ENCODE data around the gene AJUBA. TPM values are rescaled to one million over a fixed set of nuclear protein-coding genes. Genes with fewer than 3 reads are reported as not detected.

AJUBA gene
- total and polyA plus RNA-seq, 2 of the 8 experiments (the other 6 are each of a cell fraction or from before 2014, with no cell fraction given) = 33.1 to 46.0 TPM

GRCh38 chr14:22996768-22997654, 14.7 kb upstream of the AJUBA start:
- 76% methylated on average over 11 of the region's 11 CpGs; no CpG with 5 or more reads in 1 of the 2 experiments for WGBS, 2 experiments (ENCODE audit: extremely low coverage in 1 of 2, insufficient coverage in 1 of 2, insufficient read length in 1 of 2, insufficient replicate concordance in 2 of 2, low coverage in 1 of 2, low lambda C conversion rate in 2 of 2, missing lambda C conversion rate in 1 of 2)
- POLR2A ChIA-PET (ENCODE audit: partially characterized antibody) = interaction anchor here (1.0 to 12.2 kb wide), 6 partner anchors 11 to 63 kb away, joined by 3 to 133 read pairs (median 22); partner anchors contain the start of genes AJUBA, CDH24 and PSMB5
- DNase-seq (ENCODE audit: low read depth in 1 of 2, low spot score in 2 of 2) (no peak), FAIRE-seq (no peak)
- H4K91ac ChIP-seq (replicated peaks; ENCODE audit: insufficient read length, low read length) = no peak overlapping the region
- no peak overlapping the region for H2BK5ac ChIP-seq (ENCODE audit: low read depth, low read length)
- H3K23ac ChIP-seq (ENCODE audit: insufficient read length) = no peak overlapping the region
- H3K79me2 ChIP-seq (ENCODE audit: control insufficient read depth in 1 of 2, insufficient read depth in 2 of 2, low read length in 2 of 2) = no peaks in the 10 kb centered on the region
- H3K14ac ChIP-seq (ENCODE audit: insufficient read length) = no peak overlapping the region
- no peak overlapping the region for H2BK20ac ChIP-seq (ENCODE audit: low read length)
- no peak overlapping the region for H4K5ac ChIP-seq (ENCODE audit: insufficient read length, low read depth, low read length)
- no peaks in the 10 kb centered on the region; the same call in 1 of the 2 replicates for H3K23me2 ChIP-seq (ENCODE audit: low read depth, low read length)
- no peak overlapping the region for H3K4me2 ChIP-seq (ENCODE audit: insufficient read depth in 1 of 2, low read depth in 2 of 2, low read length in 2 of 2)
- no peak overlapping the region for H3K9ac ChIP-seq (replicated peaks in 1 of 4; ENCODE audit: extremely low read depth in 1 of 4, low read depth in 3 of 4, low read length in 3 of 4)
- H2BK12ac ChIP-seq (ENCODE audit: low read depth, low read length) = no peak overlapping the region
- no peak overlapping the region for H3K4ac ChIP-seq (replicated peaks; ENCODE audit: insufficient read length, low read depth, low read length)
- H2BK15ac ChIP-seq (ENCODE audit: low read length) = no peak overlapping the region
- H3K36me3 ChIP-seq (ENCODE audit: control insufficient read depth in 2 of 4, insufficient read depth in 4 of 4, low read length in 3 of 4) = no peaks in the 10 kb centered on the region
- no peak overlapping the region for H2AFZ ChIP-seq (ENCODE audit: low read length)
- no peak overlapping the region for H4K8ac ChIP-seq (ENCODE audit: extremely low read depth, insufficient read depth, low read length)
- H2BK120ac ChIP-seq (replicated peaks; ENCODE audit: low read depth, low read length) = no peak overlapping the region
- no peaks in the 10 kb centered on the region for H3K9me3 ChIP-seq (ENCODE audit: insufficient read depth in 2 of 2, low read depth in 1 of 2, low read length in 1 of 2)
- no peak overlapping the region for H3K4me3 ChIP-seq (ENCODE audit: extremely low read depth in 1 of 4, insufficient read depth in 2 of 4, low read depth in 3 of 4, low read length in 4 of 4)
- peaks cover 0 to 5% (median 2%) of the 10 kb centered on the region in 4 experiments; a peak in 2 of 7 replicates for H3K4me1 ChIP-seq (replicated peaks in 1 of 4; ENCODE audit: control insufficient read depth in 3 of 4, insufficient read depth in 4 of 4, low read length in 3 of 4)
- H3K18ac ChIP-seq (ENCODE audit: extremely low read depth, low read length) = no peak overlapping the region
- no peaks in the 10 kb centered on the region for H3K27me3 ChIP-seq (replicated peaks in 1 of 4; ENCODE audit: control insufficient read depth in 3 of 4, extremely low read depth in 1 of 4, insufficient read depth in 3 of 4, low read length in 3 of 4)
- H3K27ac ChIP-seq (ENCODE audit: low read depth, low read length) = no peak overlapping the region
- CTCF ChIA-PET (ENCODE audit: partially characterized antibody) = interaction anchor here (0.6 to 23.0 kb wide), 16 partner anchors 11 to 122 kb away, joined by 3 to 785 read pairs (median 9); partner anchors contain the start of genes AJUBA, CDH24, CEBPE and HAUS4
- H4K20me1 ChIP-seq (replicated peaks in 1 of 2; ENCODE audit: control insufficient read depth in 1 of 2, insufficient read depth in 2 of 2, low read length in 2 of 2) = no peaks in the 10 kb centered on the region
- no peak overlapping the region for H3K56ac ChIP-seq (replicated peaks; ENCODE audit: insufficient read length, low read depth, low read length)
- H2AK5ac ChIP-seq (ENCODE audit: low read depth, low read length) = no peak overlapping the region
- no peaks in the 10 kb centered on the region; the same call in 1 of the 2 replicates for H3K79me1 ChIP-seq (ENCODE audit: low read depth, low read length)
- TF ChIP-seq EGR1 (IDR thresholded peaks at IDR 0.05; ENCODE audit: borderline replicate concordance, low read depth, low read length) (no peak), FOSL1 (IDR thresholded peaks at IDR 0.05; ENCODE audit: insufficient read depth, low read depth, low read length) (no peak), RBBP5 (IDR thresholded peaks at IDR 0.05; ENCODE audit: borderline replicate concordance, low read depth, low read length) (no peak), SRF (IDR thresholded peaks at IDR 0.05; ENCODE audit: low read depth, low read length) (no peak), RFX5 (IDR thresholded peaks at IDR 0.05; ENCODE audit: borderline replicate concordance, low read depth, low read length) (no peak), ZNF274 (IDR thresholded peaks at IDR 0.05; ENCODE audit: borderline replicate concordance, extremely low read depth, low read length) (no peak), NANOG (IDR thresholded peaks at IDR 0.05; ENCODE audit: insufficient read depth, low read depth, low read length, poor library complexity, severe bottlenecking) (no peak), TAF7 (optimal IDR thresholded peaks at IDR 0.05; ENCODE audit: borderline replicate concordance, low read depth, low read length) (no peak), SUZ12 (IDR thresholded peaks at IDR 0.05; ENCODE audit: low read length) (no peak), SAP30 (IDR thresholded peaks at IDR 0.05; ENCODE audit: insufficient read depth, insufficient replicate concordance, low read length) (no peak), CEBPB (IDR thresholded peaks at IDR 0.05; ENCODE audit: low read depth, low read length) (no peak), TEAD4 (IDR thresholded peaks at IDR 0.05; ENCODE audit: low read depth, low read length) (no peak)
